GM18499 (cell line): ENCODE results near the gene STK31.
"Not testable (repeated sequence)": the region's sequence is repeated elsewhere in the genome, so short reads cannot be mapped to it uniquely, and the experiment has no call there.

ENCODE experiments used
- ATAC-seq: cut with Tn5 transposase; IDR thresholded peaks from one replicate; pipeline ENCODE4 v1.9.1; 2021; ENCODE audit warnings: moderate number of reproducible peaks; ENCODE audit not compliant: insufficient read depth, unreplicated experiment

STK31 gene

DNA sequence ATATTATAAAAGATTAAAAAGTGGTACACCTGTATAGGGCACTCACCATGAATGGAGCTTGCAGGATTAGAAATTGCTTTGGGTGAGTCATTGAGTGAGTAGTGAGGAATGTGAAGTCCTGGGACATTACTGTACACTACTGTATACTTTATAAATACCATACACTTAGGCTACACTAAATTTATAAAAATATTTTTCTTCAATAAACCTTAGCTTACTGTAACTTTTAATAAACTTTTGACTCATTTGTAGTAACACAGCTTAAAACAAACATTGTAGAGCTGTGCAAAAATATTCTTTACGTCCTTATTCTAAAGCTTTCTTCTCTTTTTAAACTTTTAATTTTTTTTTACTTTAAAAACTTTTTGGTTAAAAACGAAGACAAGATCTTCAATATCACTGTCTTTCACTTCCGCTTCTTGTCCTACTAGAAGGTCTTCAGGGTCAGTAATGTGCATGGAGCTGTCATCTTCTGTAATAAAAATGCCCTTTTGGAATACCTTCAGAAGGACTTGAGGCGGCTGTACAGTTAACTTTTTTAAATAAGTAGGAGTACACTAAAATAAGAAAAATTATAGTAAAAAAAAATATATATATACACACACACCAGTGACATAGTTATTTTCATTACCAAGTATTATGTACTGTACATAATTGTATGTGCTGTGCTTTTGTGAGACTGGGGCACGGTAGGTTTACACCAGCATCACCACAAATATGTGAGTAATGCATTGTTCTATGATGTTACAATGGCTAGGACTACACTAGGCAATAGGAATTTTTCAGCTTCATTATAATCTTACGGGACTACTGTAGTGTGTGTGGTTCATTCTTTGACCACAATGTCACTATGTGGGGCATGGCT, 3.5 kb downstream of the STK31 start:
- no peak for ATAC-seq

DNA sequence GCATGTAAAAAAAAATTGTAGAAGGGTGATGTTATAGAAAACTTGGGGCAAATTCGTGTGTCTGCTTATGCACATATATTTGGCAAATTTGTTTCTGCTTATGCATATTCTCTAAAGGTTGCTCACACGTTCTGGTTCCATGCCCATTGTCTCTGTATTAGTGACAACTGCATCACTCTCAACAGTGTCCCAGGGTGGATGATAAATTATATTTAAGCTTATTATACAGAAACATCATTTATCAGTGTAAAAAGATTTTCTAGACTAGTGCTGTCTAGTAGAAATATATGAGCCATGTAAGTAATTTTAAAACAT, 4.1 kb downstream of the STK31 start:
- ATAC-seq: no peak

DNA sequence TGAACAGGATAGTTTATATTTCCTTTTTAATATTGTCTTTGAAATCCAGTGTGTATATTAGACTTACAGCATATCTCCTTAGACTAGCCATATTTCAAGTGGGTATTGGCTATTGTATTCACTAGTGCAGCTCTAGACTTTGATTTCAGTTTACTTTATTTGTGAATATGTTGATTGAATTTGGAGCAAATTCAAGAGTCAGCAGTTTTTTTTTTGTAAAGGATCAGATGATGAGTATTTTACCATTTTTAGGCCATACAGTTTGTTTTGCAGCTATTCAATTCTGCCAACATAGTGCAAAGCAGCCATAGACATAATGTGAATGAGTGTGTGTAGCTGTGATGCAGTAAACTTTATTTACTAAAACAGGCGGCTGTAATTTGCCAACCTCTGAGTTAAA, 4.6 kb downstream of the STK31 start:
- no peak for ATAC-seq

DNA sequence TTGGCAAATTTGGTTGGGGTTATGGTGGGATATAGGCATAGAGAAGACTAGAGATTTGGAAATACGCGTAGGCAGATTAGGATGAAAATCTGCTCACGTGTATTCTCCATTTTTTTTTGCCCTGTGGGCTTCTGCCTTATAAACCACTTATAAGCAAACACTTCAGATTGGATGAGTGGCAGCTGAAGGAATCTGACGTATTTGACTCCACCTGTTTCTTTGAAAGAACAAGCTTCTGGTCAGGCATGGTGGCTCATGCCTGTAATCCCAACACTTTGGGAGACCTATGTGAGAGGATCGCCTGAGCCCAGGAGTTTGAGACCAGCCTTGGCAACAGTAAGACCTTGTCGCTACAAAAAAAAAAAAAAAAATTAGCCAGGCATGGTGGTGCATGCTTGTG, 5.1 kb downstream of the STK31 start:
- ATAC-seq: no peak

DNA sequence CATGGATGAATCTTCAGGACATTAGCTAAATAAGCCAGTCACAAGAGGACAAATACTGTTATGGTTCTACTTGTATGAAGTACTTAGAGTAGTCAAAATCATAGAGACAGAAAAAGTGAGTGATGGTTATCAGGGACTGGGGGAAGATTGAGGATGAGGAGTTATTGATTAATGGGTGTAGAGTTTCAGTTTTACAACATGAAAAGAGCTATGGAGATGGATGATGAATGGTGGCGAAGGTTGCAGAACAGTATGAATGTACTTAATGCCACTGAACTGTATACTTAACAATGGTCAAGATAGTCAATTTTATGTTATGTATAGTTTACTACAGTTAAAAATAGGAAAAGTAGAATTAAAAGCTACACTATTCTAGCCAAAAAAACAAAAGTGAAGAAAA, 7.8 kb downstream of the STK31 start:
- ATAC-seq: no peak

DNA sequence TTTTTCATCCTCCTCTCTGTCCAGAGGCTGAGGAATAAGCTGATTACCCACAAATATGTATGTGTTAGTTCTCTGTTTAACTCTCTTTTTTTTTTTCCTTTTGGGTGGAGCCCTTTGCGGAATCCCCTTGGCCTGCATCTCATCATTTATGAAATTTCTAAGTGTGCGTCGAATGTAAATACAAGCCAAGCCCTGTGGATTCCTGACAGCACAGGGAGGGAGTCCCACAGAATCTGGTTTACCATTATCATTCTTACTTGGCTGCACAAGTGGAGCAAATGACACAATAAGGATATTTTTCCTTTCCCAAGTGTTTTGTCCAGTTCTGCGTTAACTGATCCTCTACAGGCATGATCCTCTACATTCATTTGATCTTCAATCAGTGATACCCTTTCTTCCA, 11.4 kb downstream of the STK31 start:
- ATAC-seq: no peak

DNA sequence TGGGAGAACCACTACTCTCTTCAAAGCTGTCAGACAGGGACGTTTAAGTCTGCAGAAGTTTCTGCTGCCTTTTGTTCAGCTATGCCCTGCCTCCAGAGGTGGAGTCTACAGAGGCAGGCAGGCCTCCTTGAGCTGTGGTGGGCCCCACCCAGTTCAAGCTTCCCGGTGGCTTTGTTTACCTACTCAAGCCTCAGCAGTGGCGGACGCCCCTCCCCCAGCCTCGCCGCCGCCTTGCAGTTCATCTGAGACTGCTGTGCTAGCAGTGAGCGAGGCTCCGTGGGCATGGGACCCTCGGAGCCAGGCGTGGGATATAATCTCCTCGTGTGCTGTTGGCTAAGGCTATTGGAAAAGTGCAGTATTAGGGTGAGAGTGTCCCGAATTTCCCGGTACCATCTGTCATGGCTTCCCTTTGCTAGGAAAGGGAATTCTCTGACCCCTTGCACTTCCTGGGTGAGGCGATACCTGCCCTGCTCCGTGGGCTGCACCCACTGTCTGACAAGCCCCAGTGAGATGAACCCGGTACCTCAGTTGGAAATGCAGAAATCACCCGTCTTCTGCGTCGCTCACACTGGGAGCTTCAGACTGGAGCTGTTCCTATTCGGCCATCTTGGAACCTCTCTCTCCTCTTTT, 12.7 kb downstream of the STK31 start:
- ATAC-seq: not testable (repeated sequence)

DNA sequence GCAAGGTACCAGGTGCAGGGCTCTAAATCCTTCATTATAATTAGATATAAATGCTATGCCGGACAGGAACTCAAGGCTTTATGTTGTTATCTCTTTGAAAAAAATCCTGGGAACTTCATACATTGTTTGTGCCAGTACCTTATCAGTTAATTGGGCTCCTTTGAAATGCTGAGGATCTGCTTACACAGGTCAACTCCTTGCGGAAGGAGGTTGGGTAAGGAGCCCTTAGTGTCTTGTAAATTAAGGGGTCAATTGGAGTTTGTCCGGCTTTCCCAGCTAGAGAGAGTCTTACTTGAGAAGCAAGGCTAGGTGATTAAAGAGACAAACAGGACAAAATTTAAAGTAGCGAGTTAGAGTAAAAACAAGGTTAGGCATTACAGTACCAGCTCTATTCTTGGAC, 14.1 kb downstream of the STK31 start:
- ATAC-seq: not testable (repeated sequence)

DNA sequence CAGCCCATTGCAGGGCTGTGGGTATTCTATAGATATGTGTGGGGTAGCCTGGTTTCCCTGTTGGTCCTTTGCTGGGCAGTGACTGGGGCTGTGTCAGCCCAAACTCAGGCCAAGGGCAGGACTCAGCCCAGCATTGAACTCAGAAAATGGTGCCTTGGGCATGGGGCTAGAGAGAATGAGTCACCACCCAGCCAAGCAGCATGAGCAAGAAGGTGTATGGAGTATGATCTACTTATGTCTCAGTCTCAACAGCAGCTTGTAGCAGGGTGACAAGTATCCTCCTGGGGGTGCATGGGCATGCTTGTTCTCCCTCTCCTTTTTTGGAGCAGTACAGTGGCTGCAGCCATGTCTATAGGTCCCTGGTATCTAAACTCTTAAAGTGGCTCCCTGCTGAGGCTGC, 32.0 kb downstream of the STK31 start:
- ATAC-seq: no peak

DNA sequence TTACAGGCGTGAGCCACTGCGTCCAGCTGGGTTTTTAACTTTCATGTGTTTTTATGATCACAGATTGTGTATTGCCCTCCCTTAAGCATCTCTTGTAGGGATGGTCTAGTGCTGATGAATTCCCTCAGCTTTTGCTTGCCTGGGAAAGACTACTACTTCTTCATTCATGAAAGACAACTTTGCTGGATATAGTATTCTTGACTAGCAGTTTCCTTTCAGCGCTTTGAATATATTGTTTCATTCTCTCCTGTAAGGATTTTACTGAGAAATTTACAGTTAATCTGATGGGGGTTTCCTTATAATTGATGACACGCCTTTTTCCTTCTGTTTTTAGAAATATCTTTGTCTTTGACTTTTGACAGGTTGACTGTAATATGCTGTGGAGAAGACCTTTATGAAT, 33.2 kb downstream of the STK31 start:
- ATAC-seq: no peak

DNA sequence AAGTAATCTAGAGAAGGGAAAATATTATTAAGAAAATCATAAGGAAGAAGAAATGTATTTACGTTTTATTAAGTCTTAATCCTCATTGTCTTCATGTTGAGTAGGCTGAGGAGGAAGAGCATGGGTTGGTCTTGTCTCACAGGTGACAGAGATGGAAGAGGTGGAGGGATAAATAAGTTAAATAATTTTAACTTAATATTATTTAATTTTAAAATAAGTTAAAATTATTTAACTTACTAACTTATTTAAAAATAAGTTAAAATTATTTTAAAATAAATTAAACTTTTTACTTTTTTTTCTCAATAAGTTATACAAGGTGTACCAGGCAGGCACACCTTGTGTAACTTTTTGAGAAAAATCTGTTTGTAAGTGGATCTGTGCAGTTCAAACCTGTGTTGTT, 36.6 kb downstream of the STK31 start:
- no peak for ATAC-seq

DNA sequence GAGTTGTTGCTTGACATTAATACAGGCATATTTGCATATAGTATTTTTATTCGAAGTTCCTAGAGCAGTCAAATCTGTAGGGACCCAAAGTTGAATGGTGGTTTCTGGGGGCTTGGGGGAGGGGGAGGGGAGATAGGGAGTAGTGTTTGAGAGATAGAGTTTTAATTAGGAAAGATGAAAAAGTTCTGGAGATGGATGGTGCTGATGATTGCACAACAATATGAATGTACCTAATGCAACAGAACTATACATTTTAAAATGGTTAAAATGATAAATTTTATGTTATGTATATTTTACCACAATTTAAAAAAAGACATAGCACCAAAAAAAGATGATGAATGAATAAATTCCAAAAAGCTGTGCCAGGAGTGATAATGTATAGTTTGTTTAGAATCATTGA, 41.8 kb downstream of the STK31 start:
- no peak for ATAC-seq

DNA sequence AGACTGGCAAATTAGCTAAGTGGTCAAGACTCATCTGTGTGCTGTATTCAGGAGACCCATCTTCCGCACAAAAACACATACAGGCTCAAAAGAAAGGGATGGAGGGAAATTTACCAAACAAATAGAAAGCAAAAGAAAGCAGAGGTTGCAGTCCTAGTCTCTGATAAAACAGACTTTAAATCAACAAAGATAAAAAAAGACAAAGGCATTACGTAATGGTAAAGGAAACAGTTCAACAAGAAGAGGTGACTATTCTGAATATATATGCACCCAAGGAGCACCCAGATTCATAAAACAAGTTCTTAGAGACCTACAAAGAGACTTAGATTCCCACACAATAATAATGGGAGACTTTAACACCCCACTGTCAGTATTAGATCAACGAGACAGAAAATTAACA, 48.8 kb downstream of the STK31 start:
- ATAC-seq: not testable (repeated sequence)

DNA sequence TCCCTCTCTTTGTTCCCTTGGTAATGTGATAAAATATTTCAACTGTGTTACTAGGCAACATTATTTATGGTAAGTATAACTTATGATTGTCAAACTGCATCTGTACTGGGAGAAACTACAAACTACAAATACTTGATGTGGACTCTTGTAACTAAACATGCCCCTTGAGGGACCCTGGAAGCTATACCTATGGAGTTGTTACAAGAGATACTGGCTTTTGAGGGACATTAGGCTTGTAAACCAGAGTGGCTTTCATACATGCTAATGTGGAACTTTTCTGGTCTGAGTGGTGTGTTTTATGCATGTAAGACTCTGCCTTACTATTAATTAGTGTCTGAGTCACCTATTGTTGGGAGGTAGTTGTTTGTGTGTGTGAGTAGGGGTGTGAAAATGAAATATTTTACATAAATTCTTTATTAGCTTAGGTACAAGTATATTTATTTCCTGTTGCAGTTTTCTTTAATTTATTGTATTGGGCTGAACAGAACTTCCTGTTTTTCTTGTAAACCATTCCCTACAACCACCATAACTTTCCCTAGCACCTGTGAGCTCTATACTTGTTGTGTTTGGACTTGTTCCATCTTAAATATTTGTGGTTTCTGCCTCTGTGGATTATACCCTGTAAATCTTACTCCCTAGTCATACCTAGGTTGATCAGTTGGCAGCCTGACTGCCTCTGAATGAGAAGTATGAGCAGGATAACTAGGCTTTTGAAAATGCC, 49.8 kb downstream of the STK31 start:
- ATAC-seq: no peak

DNA sequence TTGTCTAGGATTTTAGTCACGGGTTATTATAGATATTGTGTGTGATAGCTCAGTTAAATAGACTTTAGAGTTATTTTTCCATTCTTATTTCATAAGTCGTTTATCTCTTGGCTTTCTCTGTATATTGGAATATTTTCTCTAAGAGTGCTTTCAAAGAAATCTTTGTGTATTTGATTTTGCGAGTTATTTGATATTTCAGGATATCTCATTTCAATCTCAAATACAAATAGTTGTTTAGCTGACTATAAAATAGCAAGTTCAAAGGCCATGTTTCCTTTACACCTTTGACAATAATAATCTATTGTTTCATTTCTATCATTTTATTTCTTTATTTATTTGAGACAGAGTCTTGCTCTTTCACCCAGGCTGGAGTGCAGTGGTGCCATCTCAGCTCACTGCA, 55.9 kb downstream of the STK31 start:
- ATAC-seq: no peak

DNA sequence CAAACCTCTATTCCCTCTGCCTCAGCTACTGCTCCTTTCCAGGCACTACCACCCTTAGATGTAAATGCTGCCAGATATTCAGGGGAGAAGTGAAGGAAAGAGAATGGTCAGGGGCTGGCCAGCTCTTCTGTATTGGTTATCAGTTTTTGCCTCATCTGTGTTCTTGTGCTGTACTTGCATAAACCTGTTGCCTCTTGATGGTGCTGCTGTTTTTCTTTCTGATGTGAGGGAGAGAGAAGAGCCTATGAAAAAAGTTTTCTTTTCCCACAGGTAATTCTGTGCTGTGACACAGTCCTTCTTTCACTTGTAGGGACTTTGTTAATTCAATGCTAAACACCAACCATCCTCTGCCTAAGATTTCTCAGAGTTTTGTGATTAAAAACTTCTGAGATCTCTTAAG, 57.5 kb downstream of the STK31 start:
- no peak for ATAC-seq

DNA sequence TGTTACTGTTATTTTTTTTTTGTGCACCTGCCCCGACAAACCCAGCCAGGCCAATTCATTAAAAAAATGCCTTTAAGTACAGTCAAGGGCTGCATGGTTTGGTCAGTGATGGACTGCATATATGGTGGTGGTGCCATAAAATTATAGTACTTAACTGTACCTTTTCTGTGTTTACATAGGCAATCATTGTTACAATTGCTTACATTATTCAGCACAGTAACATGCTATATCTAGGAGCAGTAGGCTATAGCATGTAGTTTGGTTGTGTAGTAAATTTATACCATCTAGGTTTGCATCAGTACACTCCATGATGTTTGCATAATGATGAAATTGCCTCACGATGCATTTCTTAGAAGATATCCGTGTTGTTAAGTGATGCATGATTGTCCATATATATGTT, 58.0 kb downstream of the STK31 start:
- ATAC-seq: no peak

DNA sequence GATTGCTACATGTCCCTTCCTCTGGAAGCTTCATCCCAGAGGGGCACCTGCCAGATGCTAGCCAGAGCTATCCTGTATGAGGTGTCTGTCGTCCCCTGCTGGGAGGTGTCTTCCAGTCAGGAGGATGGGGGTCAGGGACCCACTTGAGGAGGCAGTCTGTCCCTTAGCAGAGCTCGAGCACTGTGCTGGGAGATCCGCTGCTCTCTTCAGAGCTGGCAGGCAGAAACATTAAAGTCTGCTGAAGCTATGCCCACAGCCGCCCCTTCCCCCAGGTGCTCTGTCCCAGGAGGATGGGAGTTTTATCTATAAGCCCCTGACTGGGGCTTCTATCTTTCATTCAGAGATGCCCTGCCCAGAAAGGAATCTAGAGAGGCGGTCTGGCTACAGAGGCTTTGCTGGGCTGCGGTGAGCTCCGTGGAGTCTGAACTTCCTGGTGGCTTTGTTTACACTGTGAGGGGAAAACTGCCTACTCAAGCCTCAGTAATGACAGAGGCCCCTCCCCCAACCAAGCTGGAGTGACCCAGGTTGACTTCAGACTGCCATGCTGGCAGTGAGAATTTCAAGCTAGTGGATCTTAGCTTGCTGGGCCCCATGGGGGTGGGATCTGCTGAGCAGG, 69.3 kb downstream of the STK31 start:
- ATAC-seq: not testable (repeated sequence)

DNA sequence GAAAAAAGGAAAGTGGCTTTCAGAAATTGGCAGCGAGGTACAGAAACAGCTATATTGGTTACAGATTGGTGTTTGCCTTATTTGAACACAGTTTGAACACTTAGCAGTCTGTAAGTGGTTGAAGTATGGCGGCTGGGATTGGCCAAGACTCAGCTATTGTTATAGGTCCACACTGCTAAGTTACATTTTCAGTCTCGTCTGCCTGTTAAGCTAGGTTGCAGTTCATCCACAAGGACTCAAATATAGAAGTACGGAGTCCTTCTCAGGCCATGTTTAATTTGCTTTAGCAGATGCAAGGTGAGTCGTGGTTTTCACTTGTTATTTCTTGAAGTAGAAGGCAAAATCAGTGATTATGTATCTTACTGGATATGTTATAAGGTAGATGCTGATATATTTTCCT, 73.1 kb downstream of the STK31 start:
- no peak for ATAC-seq

DNA sequence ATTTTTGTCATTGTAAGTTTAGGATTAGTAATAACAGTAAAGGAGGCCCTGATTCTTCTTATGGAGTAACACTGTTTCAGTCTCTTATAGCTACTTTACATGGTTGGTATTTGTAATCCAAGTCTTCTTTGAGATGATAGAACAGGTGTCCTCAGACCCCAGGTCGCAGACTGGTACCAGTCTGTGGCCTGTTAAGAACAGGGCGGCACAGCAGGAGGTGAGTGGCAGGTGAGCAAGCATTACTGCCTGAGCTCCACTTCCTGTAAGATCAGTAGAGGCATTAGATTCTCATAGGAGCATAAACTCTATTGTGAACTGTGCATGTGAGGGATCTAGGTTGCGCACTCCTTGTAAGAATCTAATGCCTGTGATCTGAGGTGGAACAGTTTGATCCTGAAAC, 77.3 kb downstream of the STK31 start:
- no peak for ATAC-seq

DNA sequence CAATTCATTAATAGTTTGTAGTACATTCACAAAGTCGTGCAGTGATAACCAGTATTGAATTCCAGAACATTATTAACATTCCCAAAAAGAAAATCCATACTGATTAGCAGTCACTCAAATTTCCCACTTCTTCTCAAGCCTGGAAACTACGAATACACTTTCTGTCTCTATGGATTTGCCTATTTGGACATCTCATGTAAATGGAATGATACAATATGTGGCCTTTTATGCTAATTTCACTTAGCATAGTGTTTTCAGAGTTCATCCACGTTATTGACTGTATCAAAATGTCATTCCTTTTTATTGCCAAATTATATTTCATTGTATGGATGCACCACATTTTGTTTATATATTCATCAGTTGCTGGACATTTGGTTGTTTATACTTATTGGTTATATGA, 78.8 kb downstream of the STK31 start:
- no peak for ATAC-seq
